A673 (cell line): ENCODE measurements around the gene FAM174C.

Experiments
- EZH2 ChIP-seq: fragments of 200-600 bp; sonication (generic); IDR thresholded peaks from 2 replicates; pipeline ENCODE4 v1.6.1; 2017; ENCODE audit warnings: borderline replicate concordance, low read depth, mild to moderate bottlenecking, mixed read lengths, antibody characterized with exemption, low read length; ENCODE audit not compliant: poor library complexity, severe bottlenecking
- TF ChIP-seq, protein P1 (sequence below): fragments of 300-800, 200-600 bp; sonication (generic); conservative IDR thresholded peaks from 2 replicates; pipeline ENCODE4 v1.5.1; 2017; ENCODE audit warnings: low read depth, mild to moderate bottlenecking, antibody characterized with exemption, low read length, moderate library complexity, mixed read lengths

DNA sequence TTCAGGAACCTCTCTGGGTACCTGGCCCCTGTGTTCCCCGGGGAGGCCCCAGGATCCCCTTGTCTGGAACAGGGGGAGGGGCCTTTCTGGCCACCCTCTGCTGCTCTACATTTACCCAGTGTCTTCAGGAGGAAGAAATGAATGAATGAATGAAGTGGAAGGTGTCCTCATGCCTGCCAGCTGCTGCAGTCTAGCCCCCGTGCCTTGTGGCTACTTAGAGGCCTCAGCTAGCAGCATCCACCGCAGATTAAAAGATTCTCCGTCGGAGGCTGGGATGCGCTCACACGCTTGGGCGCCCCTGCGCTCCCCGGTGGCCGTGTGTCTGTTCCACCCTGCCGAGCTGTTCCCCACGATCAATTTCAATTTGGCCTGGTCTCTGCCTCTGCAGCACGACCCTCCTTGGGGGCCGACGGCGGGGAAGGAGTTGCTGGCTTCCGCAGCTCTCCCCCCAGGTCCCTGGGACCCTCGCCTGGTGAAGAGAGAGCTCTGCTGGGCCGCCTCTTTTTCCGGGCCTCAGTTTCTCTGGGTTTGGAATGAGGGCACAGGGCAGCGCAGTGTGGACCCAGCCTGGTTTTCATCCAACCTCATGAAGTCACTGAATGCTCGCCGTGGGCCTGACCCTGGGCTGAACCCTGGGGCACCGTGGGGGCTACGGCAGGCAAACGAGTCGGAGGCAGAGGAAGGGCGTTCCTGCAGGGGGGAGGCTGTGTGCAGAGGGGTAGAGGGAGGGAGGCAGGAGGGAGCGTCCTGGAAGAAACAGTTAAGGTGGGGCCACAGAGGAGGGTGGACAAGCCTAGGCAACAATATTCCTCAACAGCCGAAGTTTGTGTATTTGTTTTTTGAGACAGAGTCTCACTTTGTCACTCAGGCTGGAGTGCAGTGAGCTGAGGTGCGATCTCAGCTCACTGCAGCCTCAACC lies 38.6 kb downstream of the FAM174C start:
- TF ChIP-seq, protein P1, sequence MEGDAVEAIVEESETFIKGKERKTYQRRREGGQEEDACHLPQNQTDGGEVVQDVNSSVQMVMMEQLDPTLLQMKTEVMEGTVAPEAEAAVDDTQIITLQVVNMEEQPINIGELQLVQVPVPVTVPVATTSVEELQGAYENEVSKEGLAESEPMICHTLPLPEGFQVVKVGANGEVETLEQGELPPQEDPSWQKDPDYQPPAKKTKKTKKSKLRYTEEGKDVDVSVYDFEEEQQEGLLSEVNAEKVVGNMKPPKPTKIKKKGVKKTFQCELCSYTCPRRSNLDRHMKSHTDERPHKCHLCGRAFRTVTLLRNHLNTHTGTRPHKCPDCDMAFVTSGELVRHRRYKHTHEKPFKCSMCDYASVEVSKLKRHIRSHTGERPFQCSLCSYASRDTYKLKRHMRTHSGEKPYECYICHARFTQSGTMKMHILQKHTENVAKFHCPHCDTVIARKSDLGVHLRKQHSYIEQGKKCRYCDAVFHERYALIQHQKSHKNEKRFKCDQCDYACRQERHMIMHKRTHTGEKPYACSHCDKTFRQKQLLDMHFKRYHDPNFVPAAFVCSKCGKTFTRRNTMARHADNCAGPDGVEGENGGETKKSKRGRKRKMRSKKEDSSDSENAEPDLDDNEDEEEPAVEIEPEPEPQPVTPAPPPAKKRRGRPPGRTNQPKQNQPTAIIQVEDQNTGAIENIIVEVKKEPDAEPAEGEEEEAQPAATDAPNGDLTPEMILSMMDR, result no peak
- no peak for TF ChIP-seq EZH2
